HepG2 (cell line): Measurements from ENCODE around the gene COL5A1. TPM values are rescaled to one million over a fixed set of nuclear protein-coding genes. Genes with fewer than 3 reads are reported as not detected.

ENCODE experiments used
- ATAC-seq: fragments of 200-7000 bp; cut with Tn5 transposase; 3 replicates; pipeline ENCODE4 v1.9.1; 2020; ENCODE audit warnings: mild to moderate bottlenecking, moderate library complexity
- BruUV-seq: library from RNA; stranded (reverse); fragments of 400-500 nt; replicated peaks from 2 replicates; lab custom pipeline; 2021; lab: Mats Ljungman, UMichigan
- CTCF ChIA-PET: fragments of 300-600 bp; formaldehyde crosslinking; extraction: SDS; loops from one replicate; lab custom pipeline; 2021; ENCODE audit warnings: low total read pairs, inconsistent platforms, low intra/inter-chr PET ratio; lab: Yijun Ruan, JAX
- POLR2A ChIA-PET: fragments of 350-600 bp; sonication (Branson Sonifier 250); formaldehyde crosslinking; loops from one replicate; lab custom pipeline; 2020; ENCODE audit warnings: antibody characterized with exemption, inconsistent platforms; lab: Yijun Ruan, JAX
- DNase-seq: peaks from one replicate; pipeline ENCODE4 v3.0.0-alpha.2; 2015; ENCODE audit warnings: low spot score
- FAIRE-seq: peaks from 3 replicates; lab custom pipeline; 2011; peaks lifted over from hg19 to GRCh38; lab: Jason Lieb, UNC
- H2AFZ ChIP-seq: one replicate; pipeline ENCODE4 v1.6.1; 2011; ENCODE audit warnings: low read length, inconsistent platforms
- H3K27ac ChIP-seq: fragments of 300-600 bp; 3 replicates; pipeline ENCODE4 v1.8.0; 2011; ENCODE audit warnings: mixed run types, mild to moderate bottlenecking, mixed read lengths, low read length, inconsistent platforms; ENCODE audit not compliant: insufficient read depth; ENCODE audit errors: extremely low read length
- H3K27me3 ChIP-seq, 2 experiments: fragments of 200-600 bp in 1 of 2; 2 replicates in 1 of 2; 3 replicates in 1 of 2; pipeline versions ENCODE4 v1.6.0 to v1.8.0; 2011; ENCODE audit warnings: low read length in 2 of 2, mild to moderate bottlenecking in 2 of 2, moderate library complexity in 2 of 2, inconsistent platforms in 1 of 2; ENCODE audit not compliant: insufficient read depth in 2 of 2, control insufficient read depth in 1 of 2
- H3K36me3 ChIP-seq, 2 experiments: fragments of 200-600 bp in 1 of 2; replicated peaks in 1 of 2; 2 replicates in 1 of 2; 3 replicates in 1 of 2; pipeline versions ENCODE4 v1.5.1 to v1.8.0; 2011; ENCODE audit warnings: low read length in 2 of 2, inconsistent platforms in 1 of 2; ENCODE audit not compliant: insufficient read depth in 2 of 2, control insufficient read depth in 1 of 2
- H3K4me1 ChIP-seq: 2 replicates; pipeline ENCODE4 v1.5.1; 2012; ENCODE audit warnings: low read length, inconsistent platforms; ENCODE audit not compliant: insufficient read depth
- H3K4me2 ChIP-seq: 2 replicates; pipeline ENCODE4 v1.6.0; 2011; ENCODE audit warnings: low read depth, low read length, inconsistent platforms
- H3K4me3 ChIP-seq, 3 experiments: fragments of 200-600 bp in 1 of 3; sonication (generic), shearing (Covaris generic) in 1 of 3; replicated peaks in 1 of 3; 2 replicates each; pipeline ENCODE4 v1.5.1; 2011 to 2016; ENCODE audit warnings: low read length in 3 of 3, inconsistent platforms in 2 of 3, low read depth in 2 of 3, mild to moderate bottlenecking in 2 of 3, control low read depth in 1 of 3, mixed read lengths in 1 of 3; ENCODE audit not compliant: insufficient read depth in 1 of 3
- H3K79me2 ChIP-seq: one replicate; pipeline ENCODE4 v1.6.1; 2011; ENCODE audit warnings: low read length, inconsistent platforms; ENCODE audit not compliant: insufficient read depth
- H3K9ac ChIP-seq: 2 replicates; pipeline ENCODE4 v1.6.0; 2011; ENCODE audit warnings: mild to moderate bottlenecking, low read depth, low read length, inconsistent platforms; ENCODE audit not compliant: insufficient read depth
- H3K9me3 ChIP-seq: 2 replicates; pipeline ENCODE4 v1.5.1; 2012; ENCODE audit warnings: mild to moderate bottlenecking, low read length
- H4K20me1 ChIP-seq: 2 replicates; pipeline ENCODE4 v1.6.0; 2011; ENCODE audit warnings: inconsistent platforms, mild to moderate bottlenecking, low read length, moderate library complexity; ENCODE audit not compliant: insufficient read depth
- ARNTL ChIP-seq: sonication (generic); formaldehyde crosslinking; IDR thresholded peaks from 2 replicates; pipeline ENCODE4 v1.4.0; 2020; ENCODE audit warnings: mild to moderate bottlenecking, missing genetic modification reagents
- CENPT ChIP-seq: sonication (generic); formaldehyde crosslinking; IDR thresholded peaks from 2 replicates; pipeline ENCODE4 v1.8.0; 2022; ENCODE audit warnings: low read depth, mild to moderate bottlenecking, moderate library complexity, missing genetic modification reagents
- KDM5A ChIP-seq: fragments of 200-600 bp; sonication (generic); IDR thresholded peaks from 2 replicates; pipeline ENCODE4 v1.7.0; 2018; ENCODE audit warnings: antibody characterized with exemption, mild to moderate bottlenecking, low read length, borderline replicate concordance
- MAZ ChIP-seq, 2 experiments: sonication (generic) in 1 of 2; formaldehyde crosslinking in 1 of 2; IDR thresholded peaks; 2 replicates each; pipeline versions ENCODE4 v1.5.0 to v1.6.1; 2012 to 2020; ENCODE audit warnings: low read depth in 2 of 2, mild to moderate bottlenecking in 2 of 2, borderline replicate concordance in 1 of 2, improper control_type of control experiment in 1 of 2, low read length in 1 of 2, missing genetic modification reagents in 1 of 2, moderate library complexity in 1 of 2
- NONO ChIP-seq, 2 experiments: fragments of 450-650 bp in 1 of 2; sonication (generic) in 1 of 2; formaldehyde crosslinking in 1 of 2; IDR thresholded peaks in 1 of 2; conservative IDR thresholded peaks in 1 of 2; 2 replicates each; pipeline versions ENCODE4 v1.6.1 to v1.8.0; 2017 to 2022; ENCODE audit warnings: mild to moderate bottlenecking in 1 of 2, missing genetic modification reagents in 1 of 2, moderate library complexity in 1 of 2
- PAX8 ChIP-seq: sonication (generic); formaldehyde crosslinking; IDR thresholded peaks from 2 replicates; pipeline ENCODE4 v1.8.0; 2022; ENCODE audit warnings: mild to moderate bottlenecking, missing genetic modification reagents, borderline replicate concordance
- ZIK1 ChIP-seq: sonication (generic); formaldehyde crosslinking; IDR thresholded peaks from 2 replicates; pipeline ENCODE4 v1.5.0; 2020; ENCODE audit warnings: mild to moderate bottlenecking, low read depth, missing genetic modification reagents, borderline replicate concordance
- ZNF326 ChIP-seq: sonication (generic); formaldehyde crosslinking; IDR thresholded peaks from 2 replicates; pipeline ENCODE4 v1.4.0; 2020; ENCODE audit warnings: missing genetic modification reagents, borderline replicate concordance
- ZNF556 ChIP-seq: sonication (generic); formaldehyde crosslinking; IDR thresholded peaks from 2 replicates; pipeline ENCODE4 v1.4.0; 2020; ENCODE audit warnings: mild to moderate bottlenecking, missing genetic modification reagents, borderline replicate concordance
- ZNF598 ChIP-seq: sonication (generic); formaldehyde crosslinking; IDR thresholded peaks from 2 replicates; pipeline ENCODE4 v1.5.1; 2020; ENCODE audit warnings: mild to moderate bottlenecking, missing genetic modification reagents, borderline replicate concordance
- ZNF777 ChIP-seq: sonication (generic); formaldehyde crosslinking; IDR thresholded peaks from 2 replicates; pipeline ENCODE4 v1.4.0; 2020; ENCODE audit warnings: missing genetic modification reagents
- WGBS: methylation state at CpG from one replicate; pipeline ENCODE4 v1.1.6; 2017; ENCODE audit warnings: low lambda C conversion rate; 5-methylcytosine and 5-hydroxymethylcytosine counted together
- in situ Hi-C: cut with HindIII; loops from 2 replicates; pipeline ENCODE4 v1.10.0; 2017; ENCODE audit warnings: low pct_unique_long_range_greater_than_20kb; ENCODE audit not compliant: extremely low pct_ligation_motif_present
- intact Hi-C: fragments of 100-400 bp; cut with micrococcal nuclease; formaldehyde crosslinking; loops from one replicate; pipeline ENCODE4 v1.10.0; 2022; ENCODE audit not compliant: unreplicated experiment
- polyA plus RNA-seq, 8 experiments: library from polyadenylated mRNA; depleted of rRNA in 3 of 8; stranded (reverse) in 7 of 8; unstranded in 1 of 8; fragments of >200 nt; fragmentation: Illumina TruSeq in 4 of 8; extraction: Trizol in 4 of 8; gene quantifications; 2 replicates each; pipeline versions ENCODE4 v1.2.1 to v1.2.3, GENCODE V29; 2011 to 2016; ENCODE audit warnings: low read depth in 4 of 8, missing spikeins in 1 of 8, mixed read lengths in 1 of 8; ENCODE audit not compliant: insufficient read depth in 1 of 8
- total RNA-seq, 5 experiments: library from RNA; depleted of rRNA; stranded (reverse); fragments of >200 nt; fragmentation: Illumina TruSeq; extraction: Trizol; gene quantifications; 2 replicates each; pipeline ENCODE4 v1.2.3, GENCODE V29; 2016; ENCODE audit warnings: low read depth in 1 of 5
- TF ChIP-seq, protein P1 (sequence below): sonication (generic); formaldehyde crosslinking; IDR thresholded peaks from 2 replicates; pipeline ENCODE4 v1.4.0; 2020; ENCODE audit warnings: missing genetic modification reagents, borderline replicate concordance
- TF ChIP-seq, protein P2 (sequence below): sonication (generic); formaldehyde crosslinking; IDR thresholded peaks from 2 replicates; pipeline ENCODE4 v1.5.0; 2020; ENCODE audit warnings: missing genetic modification reagents

COL5A1 gene
- total and polyA plus RNA-seq, 2 of the 13 experiments (the other 11 are each of a cell fraction or from before 2014, with no cell fraction given), result not detected

DNA sequence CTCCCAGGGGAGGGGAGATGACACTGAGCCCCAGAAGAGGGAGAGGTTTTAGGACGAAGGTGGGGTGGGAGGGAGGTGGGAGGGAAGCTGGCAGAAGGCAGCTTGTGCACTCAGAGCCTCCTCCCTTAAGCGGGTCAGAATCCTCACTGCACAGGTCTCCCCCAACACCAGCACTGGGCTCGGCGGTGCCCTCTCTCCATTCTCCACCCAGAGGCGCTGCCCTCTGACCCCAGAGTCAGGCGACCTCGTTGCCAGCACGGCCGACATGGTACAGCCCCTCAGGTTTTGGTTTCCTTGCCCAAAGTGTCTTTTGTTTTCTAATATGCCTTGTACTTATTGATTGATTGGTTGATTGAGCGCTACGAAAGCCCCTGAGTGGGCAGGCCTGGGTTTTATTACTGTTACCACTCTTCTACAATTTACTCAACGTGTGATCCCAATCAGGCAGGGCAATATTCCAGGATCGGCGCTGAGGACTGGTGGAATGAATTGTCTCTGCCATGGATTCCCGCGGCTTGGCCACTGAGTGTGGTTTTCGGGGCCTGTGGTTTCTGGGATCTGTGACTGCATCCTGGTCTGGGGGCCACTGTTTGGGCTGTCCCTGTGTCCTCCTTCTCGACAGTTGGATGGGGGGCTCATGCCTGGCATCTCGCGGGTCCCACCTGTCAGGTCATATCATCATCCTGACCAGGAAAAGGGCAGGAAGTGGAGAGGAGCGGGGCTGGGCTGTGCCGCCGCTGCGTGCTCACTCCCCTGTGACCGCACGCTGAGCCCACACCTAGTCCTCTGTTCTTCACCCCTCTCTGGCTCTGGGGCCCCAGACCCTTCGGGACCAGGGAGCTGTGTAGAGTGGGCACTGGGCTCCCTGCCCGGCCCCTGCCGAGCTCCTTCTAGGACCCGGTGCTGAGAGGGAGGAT, 229.4 kb downstream of the COL5A1 start:
- Histone ChIP-seq H3K27me3 (peaks cover 2 to 27% of the 10 kb centered on the region in 2 experiments; a peak in 2 of 5 replicates), H3K4me1 (no peaks in the 10 kb centered on the region), H3K9me3 (no peaks in the 10 kb centered on the region), H4K20me1 (no peaks in the 10 kb centered on the region), H3K9ac (no peak overlapping the region), H3K36me3 (no peaks in the 10 kb centered on the region), H3K27ac (no peak overlapping the region), H2AFZ (no peak overlapping the region), H3K4me3 (no peak overlapping the region), H3K4me2 (no peak overlapping the region), H3K79me2 (no peaks in the 10 kb centered on the region)
- CTCF ChIA-PET, result no interaction called here
- DNase-seq, result no peak
- BruUV-seq, result no TSS peak
- WGBS, result 40% methylated on average over 6 of the region's 30 CpGs
- ATAC-seq, result no peak
- FAIRE-seq, result no peak
- intact Hi-C loops (no loop called here), in situ Hi-C loops (no loop called here)
- TF ChIP-seq KDM5A (no peak), PAX8 (CRISPR knock-in tag) (no peak), ZNF777 (no peak), ARNTL (CRISPR knock-in tag) (no peak), NONO (IDR thresholded peaks at IDR 0.05) (no peak), NONO (CRISPR knock-in tag; conservative IDR thresholded peaks at IDR 0.05) (no peak), ZNF326 (CRISPR knock-in tag) (no peak), CENPT (CRISPR knock-in tag) (no peak), ZIK1 (CRISPR knock-in tag) (no peak), ZNF598 (CRISPR knock-in tag) (no peak), ZNF556 (CRISPR knock-in tag) (no peak), MAZ (IDR thresholded peaks at IDR 0.05; ENCODE audit: borderline replicate concordance, low read depth, low read length) (no peak), MAZ (CRISPR knock-in tag; IDR thresholded peaks at IDR 0.05; ENCODE audit: low read depth) (no peak)
- TF ChIP-seq, protein P1, sequence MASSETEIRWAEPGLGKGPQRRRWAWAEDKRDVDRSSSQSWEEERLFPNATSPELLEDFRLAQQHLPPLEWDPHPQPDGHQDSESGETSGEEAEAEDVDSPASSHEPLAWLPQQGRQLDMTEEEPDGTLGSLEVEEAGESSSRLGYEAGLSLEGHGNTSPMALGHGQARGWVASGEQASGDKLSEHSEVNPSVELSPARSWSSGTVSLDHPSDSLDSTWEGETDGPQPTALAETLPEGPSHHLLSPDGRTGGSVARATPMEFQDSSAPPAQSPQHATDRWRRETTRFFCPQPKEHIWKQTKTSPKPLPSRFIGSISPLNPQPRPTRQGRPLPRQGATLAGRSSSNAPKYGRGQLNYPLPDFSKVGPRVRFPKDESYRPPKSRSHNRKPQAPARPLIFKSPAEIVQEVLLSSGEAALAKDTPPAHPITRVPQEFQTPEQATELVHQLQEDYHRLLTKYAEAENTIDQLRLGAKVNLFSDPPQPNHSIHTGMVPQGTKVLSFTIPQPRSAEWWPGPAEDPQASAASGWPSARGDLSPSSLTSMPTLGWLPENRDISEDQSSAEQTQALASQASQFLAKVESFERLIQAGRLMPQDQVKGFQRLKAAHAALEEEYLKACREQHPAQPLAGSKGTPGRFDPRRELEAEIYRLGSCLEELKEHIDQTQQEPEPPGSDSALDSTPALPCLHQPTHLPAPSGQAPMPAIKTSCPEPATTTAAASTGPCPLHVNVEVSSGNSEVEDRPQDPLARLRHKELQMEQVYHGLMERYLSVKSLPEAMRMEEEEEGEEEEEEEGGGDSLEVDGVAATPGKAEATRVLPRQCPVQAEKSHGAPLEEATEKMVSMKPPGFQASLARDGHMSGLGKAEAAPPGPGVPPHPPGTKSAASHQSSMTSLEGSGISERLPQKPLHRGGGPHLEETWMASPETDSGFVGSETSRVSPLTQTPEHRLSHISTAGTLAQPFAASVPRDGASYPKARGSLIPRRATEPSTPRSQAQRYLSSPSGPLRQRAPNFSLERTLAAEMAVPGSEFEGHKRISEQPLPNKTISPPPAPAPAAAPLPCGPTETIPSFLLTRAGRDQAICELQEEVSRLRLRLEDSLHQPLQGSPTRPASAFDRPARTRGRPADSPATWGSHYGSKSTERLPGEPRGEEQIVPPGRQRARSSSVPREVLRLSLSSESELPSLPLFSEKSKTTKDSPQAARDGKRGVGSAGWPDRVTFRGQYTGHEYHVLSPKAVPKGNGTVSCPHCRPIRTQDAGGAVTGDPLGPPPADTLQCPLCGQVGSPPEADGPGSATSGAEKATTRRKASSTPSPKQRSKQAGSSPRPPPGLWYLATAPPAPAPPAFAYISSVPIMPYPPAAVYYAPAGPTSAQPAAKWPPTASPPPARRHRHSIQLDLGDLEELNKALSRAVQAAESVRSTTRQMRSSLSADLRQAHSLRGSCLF (CRISPR knock-in tag), result no peak
- TF ChIP-seq, protein P2, sequence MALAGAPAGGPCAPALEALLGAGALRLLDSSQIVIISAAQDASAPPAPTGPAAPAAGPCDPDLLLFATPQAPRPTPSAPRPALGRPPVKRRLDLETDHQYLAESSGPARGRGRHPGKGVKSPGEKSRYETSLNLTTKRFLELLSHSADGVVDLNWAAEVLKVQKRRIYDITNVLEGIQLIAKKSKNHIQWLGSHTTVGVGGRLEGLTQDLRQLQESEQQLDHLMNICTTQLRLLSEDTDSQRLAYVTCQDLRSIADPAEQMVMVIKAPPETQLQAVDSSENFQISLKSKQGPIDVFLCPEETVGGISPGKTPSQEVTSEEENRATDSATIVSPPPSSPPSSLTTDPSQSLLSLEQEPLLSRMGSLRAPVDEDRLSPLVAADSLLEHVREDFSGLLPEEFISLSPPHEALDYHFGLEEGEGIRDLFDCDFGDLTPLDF (CRISPR knock-in tag), result no peak
- POLR2A ChIA-PET, result no interaction called here
